H1 (cell line): ENCODE results near the gene NAA25. TPM values are rescaled to one million over a fixed set of nuclear protein-coding genes. Genes with fewer than 3 reads are reported as not detected.

Source experiments
- CTBP2 ChIP-seq: IDR thresholded peaks from 2 replicates; pipeline ENCODE4 v1.7.0; 2011; ENCODE audit warnings: borderline replicate concordance, mild to moderate bottlenecking, moderate library complexity, mixed read lengths, low read length; ENCODE audit not compliant: insufficient read depth, insufficient read length
- JUND ChIP-seq: IDR thresholded peaks from 2 replicates; pipeline ENCODE4 v1.6.1; 2011; ENCODE audit warnings: mild to moderate bottlenecking, improper control_type of control experiment, low read length
- SIN3A ChIP-seq, 2 experiments: IDR thresholded peaks in 1 of 2; conservative IDR thresholded peaks in 1 of 2; 2 replicates each; pipeline ENCODE4 v1.6.1; 2011 to 2012; ENCODE audit warnings: low read length in 2 of 2, improper control_type of control experiment in 1 of 2, low read depth in 1 of 2, mild to moderate bottlenecking in 1 of 2
- SP1 ChIP-seq: IDR thresholded peaks from 2 replicates; pipeline ENCODE4 v1.6.1; 2011; ENCODE audit warnings: low read depth, low read length
- SP4 ChIP-seq: IDR thresholded peaks from 2 replicates; pipeline ENCODE4 v1.6.1; 2012; ENCODE audit warnings: low read length, inconsistent platforms
- SRF ChIP-seq: IDR thresholded peaks from 2 replicates; pipeline ENCODE4 v1.6.1; 2011; ENCODE audit warnings: mild to moderate bottlenecking, low read depth, low read length, moderate library complexity
- polyA plus RNA-seq, 7 experiments: library from polyadenylated mRNA; depleted of rRNA in 3 of 7; stranded (reverse) in 5 of 7; unstranded in 2 of 7; fragments of >200 nt in 5 of 7; fragments of 200-250 nt in 2 of 7; gene quantifications; 1 replicate in 5 of 7; 2 replicates in 1 of 7; 4 replicates in 1 of 7; pipeline versions ENCODE4 v1.2.1 to v1.2.3, GENCODE V29; 2011 to 2013; ENCODE audit warnings: missing spikeins in 2 of 7, mixed read lengths in 2 of 7
- total RNA-seq: library from RNA; stranded (reverse); fragmentation: NEBNext Ultra II Directional; extraction: Animal tissue kit (Norgen Biotek cat#: 25700); gene quantifications from 2 replicates; pipeline ENCODE4 v1.2.1, GENCODE V29; 2021

NAA25 gene
- total and polyA plus RNA-seq, 2 of the 8 experiments (the other 6 are each of a cell fraction or from before 2014, with no cell fraction given): 10.8 to 60.3 TPM

GRCh38 chr12:112031472-112031871 is 77.1 kb downstream of the NAA25 start (continued):
- no peak for TF ChIP-seq CTBP2
- no peak for TF ChIP-seq SP1
- TF ChIP-seq SIN3A (conservative IDR thresholded peaks at IDR 0.05 in 1 of 2, IDR thresholded peaks at IDR 0.05 in 1 of 2; ENCODE audit: low read depth in 1 of 2, low read length in 2 of 2): no peak
- TF ChIP-seq SRF: no peak
- no peak for TF ChIP-seq JUND
- TF ChIP-seq SP4: no peak
